GM23338 (cell line): ENCODE measurements around the gene ARID1B.
A peak's percentile ranks its signal among the peaks of the same experiment; 100 is the strongest.

ENCODE experiments used
- CREB1 ChIP-seq: fragments of 250-450 bp; sonication (Bioruptor Pico); IDR thresholded peaks from 2 replicates; pipeline ENCODE4 v1.5.0; 2020; ENCODE audit warnings: low read depth, mild to moderate bottlenecking, moderate library complexity
- CTCF ChIP-seq, 2 experiments: fragments of 200-600 bp in 1 of 2; sonication (generic) in 1 of 2; conservative IDR thresholded peaks; 2 replicates each; pipeline versions ENCODE4 v1.5.1 to v1.6.1; 2016 to 2017; ENCODE audit warnings: antibody characterized with exemption in 2 of 2, low read depth in 2 of 2, mild to moderate bottlenecking in 2 of 2, moderate library complexity in 1 of 2
- EZH2 ChIP-seq: fragments of 200-600 bp; sonication (generic); IDR thresholded peaks from one replicate; pipeline ENCODE4 v1.8.0; 2017; ENCODE audit warnings: antibody characterized with exemption, mild to moderate bottlenecking, low read depth; ENCODE audit not compliant: unreplicated experiment
- EZH2phosphoT487 ChIP-seq: fragments of 200-600 bp; sonication (generic); IDR thresholded peaks from one replicate; pipeline ENCODE4 v1.8.1; 2018; ENCODE audit warnings: antibody characterized with exemption; ENCODE audit not compliant: unreplicated experiment
- JUNB ChIP-seq: IDR thresholded peaks from one replicate; pipeline ENCODE4 v1.6.1; 2016; ENCODE audit warnings: antibody characterized with exemption; ENCODE audit not compliant: unreplicated experiment
- NANOG ChIP-seq: IDR thresholded peaks from 2 replicates; pipeline ENCODE4 v1.6.1; 2016; ENCODE audit warnings: antibody characterized with exemption, borderline replicate concordance
- POLR2AphosphoS5 ChIP-seq: IDR thresholded peaks from 2 replicates; pipeline ENCODE4 v1.6.1; 2016; ENCODE audit warnings: antibody characterized with exemption, low read depth
- REST ChIP-seq: IDR thresholded peaks from one replicate; pipeline ENCODE4 v1.6.1; 2018; ENCODE audit warnings: antibody characterized with exemption; ENCODE audit not compliant: unreplicated experiment
- STAT1 ChIP-seq: IDR thresholded peaks from one replicate; pipeline ENCODE4 v1.6.1; 2016; ENCODE audit warnings: antibody characterized with exemption; ENCODE audit not compliant: unreplicated experiment
- ZNF114 ChIP-seq: fragments of 250-450 bp; sonication (Bioruptor Pico); IDR thresholded peaks from 2 replicates; pipeline ENCODE4 v1.5.0; 2020; ENCODE audit warnings: mild to moderate bottlenecking, moderate library complexity
- ZNF331 ChIP-seq: fragments of 250-450 bp; sonication (Bioruptor Pico); IDR thresholded peaks from 2 replicates; pipeline ENCODE4 v1.5.0; 2020; ENCODE audit warnings: low read depth, mild to moderate bottlenecking, moderate library complexity
- TF ChIP-seq, protein P1 (sequence below): IDR thresholded peaks from 2 replicates; pipeline ENCODE4 v1.6.1; 2016; ENCODE audit warnings: antibody characterized with exemption

GRCh38 chr6:157019115-157019641 is 242.0 kb downstream of the ARID1B start:
- TF ChIP-seq CTCF (conservative IDR thresholded peaks at IDR 0.05; ENCODE audit: low read depth in 2 of 2), result peak; percentile 14 to 24; a peak in 2 of 4 replicates
- no peak for TF ChIP-seq EZH2phosphoT487
- TF ChIP-seq CREB1 (CRISPR knock-in tag), result no peak
- TF ChIP-seq REST, result no peak
- TF ChIP-seq STAT1, result no peak
- no peak for TF ChIP-seq EZH2
- TF ChIP-seq POLR2AphosphoS5, result no peak
- TF ChIP-seq, protein P1, sequence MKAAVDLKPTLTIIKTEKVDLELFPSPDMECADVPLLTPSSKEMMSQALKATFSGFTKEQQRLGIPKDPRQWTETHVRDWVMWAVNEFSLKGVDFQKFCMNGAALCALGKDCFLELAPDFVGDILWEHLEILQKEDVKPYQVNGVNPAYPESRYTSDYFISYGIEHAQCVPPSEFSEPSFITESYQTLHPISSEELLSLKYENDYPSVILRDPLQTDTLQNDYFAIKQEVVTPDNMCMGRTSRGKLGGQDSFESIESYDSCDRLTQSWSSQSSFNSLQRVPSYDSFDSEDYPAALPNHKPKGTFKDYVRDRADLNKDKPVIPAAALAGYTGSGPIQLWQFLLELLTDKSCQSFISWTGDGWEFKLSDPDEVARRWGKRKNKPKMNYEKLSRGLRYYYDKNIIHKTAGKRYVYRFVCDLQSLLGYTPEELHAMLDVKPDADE, result no peak
- no peak for TF ChIP-seq NANOG
- TF ChIP-seq JUNB, result no peak
- TF ChIP-seq ZNF114, result no peak
- TF ChIP-seq ZNF331 (CRISPR knock-in tag), result no peak
